Mucosa of stomach (tissue), 1 donor: ENCODE data around the gene DCX.

Experiments
- H3K27me3 ChIP-seq: one replicate; pipeline ENCODE4 v1.7.0; 2013; ENCODE audit warnings: mild to moderate bottlenecking, low read length; ENCODE audit not compliant: control insufficient read depth, insufficient read depth
- H3K36me3 ChIP-seq: one replicate; pipeline ENCODE4 v1.7.0; 2013; ENCODE audit warnings: low read length; ENCODE audit not compliant: control insufficient read depth, insufficient read depth
- H3K4me1 ChIP-seq: one replicate; pipeline ENCODE4 v1.7.0; 2013; ENCODE audit warnings: mild to moderate bottlenecking, low read length; ENCODE audit not compliant: control insufficient read depth, insufficient read depth
- H3K4me3 ChIP-seq: one replicate; pipeline ENCODE4 v1.7.0; 2013; ENCODE audit warnings: low read length
- H3K9ac ChIP-seq: one replicate; pipeline ENCODE4 v1.7.0; 2013; ENCODE audit warnings: mild to moderate bottlenecking, low read length, moderate library complexity
- H3K9me3 ChIP-seq: one replicate; pipeline ENCODE4 v1.7.0; 2013; ENCODE audit warnings: mild to moderate bottlenecking, low read length, moderate library complexity; ENCODE audit not compliant: control insufficient read depth
- donor health status: Pancreatic carcinoma.

DCX gene

DNA sequence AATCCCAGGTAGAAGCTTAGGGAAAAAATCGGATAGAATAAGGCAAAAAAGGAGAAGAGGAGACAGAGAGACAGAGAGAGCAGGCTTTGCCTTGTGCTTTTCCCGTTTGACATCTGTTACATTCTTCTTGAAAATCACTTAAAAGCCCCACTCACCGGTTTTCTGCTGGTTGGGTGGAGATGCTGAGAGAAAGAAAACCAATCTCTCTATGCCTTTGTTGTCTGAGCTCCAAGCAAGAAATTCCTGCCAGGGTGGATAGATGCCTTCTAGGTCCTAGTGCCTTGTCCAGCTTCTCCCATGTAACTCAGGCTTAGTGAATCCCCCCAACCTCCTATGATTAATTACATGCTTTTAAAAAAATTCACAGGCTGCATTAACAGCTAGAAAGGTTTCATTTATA, at the start of gene DCX:
TSS of gene DCX (minus strand) at position 210 of the 400 bp plus-strand sequence. CDS start 1,794 bp downstream, outside the sequence.
- Histone ChIP-seq H3K36me3 (no peaks in the 10 kb centered on the region), H3K4me3 (no peak within 1 kb of the TSS), H3K9me3 (no peaks in the 10 kb centered on the region), H3K9ac (no peak within 1 kb of the TSS), H3K4me1 (no peaks in the 10 kb centered on the region), H3K27me3 (no peaks in the 10 kb centered on the region)

DNA sequence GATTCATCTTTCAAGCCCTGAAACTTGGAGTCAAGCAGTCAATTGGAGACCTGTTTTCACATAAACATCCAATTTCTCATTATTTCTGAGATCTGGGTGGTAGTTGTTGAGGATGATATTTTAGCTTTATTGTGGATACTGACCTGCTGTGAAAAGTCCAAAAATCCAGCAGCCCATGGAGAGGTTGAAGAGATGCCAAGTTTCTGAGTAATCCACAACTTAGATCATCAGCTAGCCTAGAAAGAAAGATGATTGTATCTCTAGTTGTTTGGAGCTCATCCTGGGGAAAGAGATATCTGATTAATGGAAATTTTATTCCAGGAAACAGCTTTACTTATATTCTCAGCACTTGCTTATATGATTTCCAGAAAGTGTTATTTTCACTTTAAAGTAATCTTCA, 48.6 kb upstream of the DCX start:
- H3K27me3 ChIP-seq = no peaks in the 10 kb centered on the region
- no peaks in the 10 kb centered on the region for H3K36me3 ChIP-seq

DNA sequence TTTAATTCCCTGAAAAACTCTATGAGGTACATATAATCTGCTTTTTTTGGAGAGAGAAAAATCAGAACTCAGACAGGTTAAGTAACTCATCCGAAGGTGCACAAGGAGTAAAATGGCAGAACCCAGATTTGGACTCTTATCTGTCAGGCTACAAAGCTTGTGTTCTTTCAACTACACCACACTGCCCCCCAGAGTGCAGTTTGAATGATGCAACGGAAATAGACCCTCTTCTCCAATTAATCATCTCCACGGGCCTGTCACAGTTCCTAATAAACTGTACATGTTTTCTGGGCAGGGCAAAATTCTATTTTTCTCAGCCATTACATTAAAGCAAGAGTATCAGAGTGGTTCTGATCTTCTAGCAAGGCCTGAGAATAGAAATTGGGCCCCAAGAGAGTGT, 35.3 kb upstream of the DCX start:
- no peaks in the 10 kb centered on the region for H3K4me1 ChIP-seq
- H3K9me3 ChIP-seq = no peaks in the 10 kb centered on the region
- H3K9ac ChIP-seq = no peak overlapping the region
- H3K27me3 ChIP-seq = no peaks in the 10 kb centered on the region
- H3K4me3 ChIP-seq = no peak overlapping the region
- no peaks in the 10 kb centered on the region for H3K36me3 ChIP-seq

More for the DNA sequence above, 48.6 kb upstream of the DCX start:
- Histone ChIP-seq H3K4me1 (no peaks in the 10 kb centered on the region), H3K4me3 (no peak overlapping the region), H3K9me3 (no peaks in the 10 kb centered on the region), H3K9ac (no peak overlapping the region)

DNA sequence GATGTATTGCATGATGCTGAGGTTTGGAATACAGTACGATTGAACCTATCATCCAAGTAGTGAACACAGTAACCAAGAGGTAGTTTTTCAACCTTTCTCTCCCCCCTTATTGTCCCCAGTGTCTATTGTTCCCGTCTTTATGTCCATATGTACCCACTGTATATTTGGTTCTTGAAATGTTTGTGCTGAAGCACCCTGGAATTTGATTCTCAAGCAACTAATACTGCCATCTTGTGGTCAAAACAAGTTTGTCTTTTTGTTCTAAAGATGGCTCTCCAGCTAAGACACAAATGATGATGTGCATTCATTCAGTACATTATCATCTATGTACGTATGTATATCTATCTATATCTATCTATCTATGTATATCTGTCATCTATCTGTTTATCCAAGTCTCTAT, 33.5 kb upstream of the DCX start:
- Histone ChIP-seq H3K36me3 (no peaks in the 10 kb centered on the region), H3K4me3 (no peak overlapping the region), H3K27me3 (no peaks in the 10 kb centered on the region), H3K9me3 (no peaks in the 10 kb centered on the region), H3K4me1 (no peaks in the 10 kb centered on the region), H3K9ac (no peak overlapping the region)

DNA sequence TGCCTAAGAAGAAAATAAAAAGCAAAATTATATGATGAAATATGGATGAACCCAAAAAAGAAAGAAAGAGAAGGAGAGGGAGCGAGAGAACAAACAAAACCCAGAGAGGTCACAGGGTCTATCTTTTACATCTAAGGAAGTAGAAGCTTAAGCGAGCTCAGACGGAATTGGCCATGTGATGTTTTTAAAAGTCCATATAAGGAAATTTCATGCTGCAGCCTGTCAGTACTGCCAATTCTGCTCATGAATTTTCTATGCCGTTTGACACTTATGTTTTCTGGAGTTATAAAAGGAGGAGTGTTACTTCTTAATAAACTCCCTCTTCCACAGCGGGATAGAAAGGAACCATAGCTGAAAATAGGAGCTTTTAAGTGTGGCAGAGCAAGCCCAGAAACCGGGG, 32.9 kb upstream of the DCX start:
- Histone ChIP-seq H3K36me3 (no peaks in the 10 kb centered on the region), H3K4me3 (no peak overlapping the region), H3K9me3 (no peaks in the 10 kb centered on the region), H3K4me1 (no peaks in the 10 kb centered on the region), H3K27me3 (no peaks in the 10 kb centered on the region), H3K9ac (no peak overlapping the region)

DNA sequence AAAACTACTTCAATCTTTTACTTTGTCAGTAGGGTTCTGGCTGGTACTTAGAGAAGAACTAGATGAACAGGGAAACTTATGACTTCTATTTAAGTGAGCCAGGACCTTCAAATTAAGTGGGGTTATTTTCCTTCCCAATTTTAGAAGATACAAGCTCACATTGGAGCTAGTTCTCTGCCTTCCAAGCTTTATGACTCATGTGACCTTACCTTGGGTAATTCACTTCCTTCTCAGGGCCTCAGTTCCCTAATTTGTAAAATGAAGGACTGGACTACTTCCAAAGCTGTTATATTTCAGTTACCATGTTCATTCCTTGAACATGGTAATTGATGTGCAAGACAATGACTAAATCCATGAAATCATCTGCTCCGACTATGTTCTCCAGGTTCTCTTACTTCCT, 32.0 kb upstream of the DCX start:
- H3K36me3 ChIP-seq = no peaks in the 10 kb centered on the region
- H3K9me3 ChIP-seq = no peaks in the 10 kb centered on the region
- H3K4me1 ChIP-seq = no peaks in the 10 kb centered on the region
- no peak overlapping the region for H3K9ac ChIP-seq
- H3K27me3 ChIP-seq = no peaks in the 10 kb centered on the region
- H3K4me3 ChIP-seq = no peak overlapping the region

DNA sequence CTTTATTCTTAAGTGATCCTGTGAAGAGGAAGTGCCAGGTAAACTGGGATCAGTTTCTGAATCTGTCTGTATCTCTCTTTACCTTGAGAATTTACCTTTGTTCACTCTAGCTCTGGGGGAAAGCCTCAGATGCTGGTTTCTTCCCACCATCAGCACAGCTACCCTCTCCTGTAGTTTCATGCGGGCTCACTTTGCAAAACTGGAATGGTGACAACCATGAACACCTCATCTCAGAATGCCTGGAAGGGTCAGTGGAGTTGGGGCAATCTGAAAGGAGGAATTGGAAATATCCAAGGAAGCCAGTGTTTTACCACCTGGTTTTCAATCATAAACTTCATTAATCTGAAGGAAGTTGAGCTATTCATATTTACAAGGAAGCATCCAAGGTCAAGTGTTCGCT, 30.8 kb upstream of the DCX start:
- no peak overlapping the region for H3K9ac ChIP-seq
- H3K4me3 ChIP-seq = no peak overlapping the region
- no peaks in the 10 kb centered on the region for H3K36me3 ChIP-seq
- no peaks in the 10 kb centered on the region for H3K27me3 ChIP-seq
- H3K9me3 ChIP-seq = no peaks in the 10 kb centered on the region
- no peaks in the 10 kb centered on the region for H3K4me1 ChIP-seq

DNA sequence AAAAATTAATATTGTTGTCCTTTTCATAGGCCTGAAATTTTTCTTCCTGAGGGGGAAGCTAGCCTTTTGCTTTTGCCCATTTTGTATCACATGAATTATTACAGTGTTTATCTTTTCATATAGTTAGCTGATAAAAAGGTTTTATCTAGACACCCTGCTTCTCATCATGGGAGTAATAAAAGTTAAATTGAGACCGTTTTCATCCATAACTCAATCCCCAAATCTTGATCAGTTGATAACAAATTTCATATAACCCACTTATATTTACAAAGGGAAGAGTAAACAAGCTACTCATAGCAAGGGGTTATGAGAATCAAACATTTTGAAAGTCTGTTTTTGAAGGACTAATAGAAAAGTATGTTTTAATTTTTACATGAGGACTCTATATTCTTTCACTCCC, 23.5 kb upstream of the DCX start:
- H3K4me3 ChIP-seq = no peak overlapping the region
- H3K9ac ChIP-seq = no peak overlapping the region
- H3K9me3 ChIP-seq = no peaks in the 10 kb centered on the region
- no peaks in the 10 kb centered on the region for H3K27me3 ChIP-seq
- H3K36me3 ChIP-seq = no peaks in the 10 kb centered on the region
- no peaks in the 10 kb centered on the region for H3K4me1 ChIP-seq

DNA sequence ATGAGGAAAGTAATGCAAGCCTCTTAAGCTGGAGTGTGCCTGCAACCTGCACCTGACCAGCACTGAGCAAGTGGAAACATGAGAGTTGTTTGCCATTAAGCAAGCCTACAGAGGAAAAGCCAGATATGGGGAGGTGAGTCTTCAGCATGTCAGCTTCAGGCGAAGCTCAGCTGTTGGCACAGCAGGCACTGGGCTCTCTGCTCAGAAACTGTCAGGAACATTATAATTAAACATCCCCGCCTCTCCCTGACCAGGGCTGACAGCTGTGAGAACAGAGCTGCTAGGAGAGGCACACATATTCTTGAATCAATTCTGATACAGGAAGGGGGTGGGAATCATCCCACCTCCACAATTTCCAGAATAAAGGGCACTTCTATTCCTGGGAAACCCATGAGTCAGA, 19.0 kb upstream of the DCX start:
- no peaks in the 10 kb centered on the region for H3K4me1 ChIP-seq
- H3K27me3 ChIP-seq = no peaks in the 10 kb centered on the region
- no peaks in the 10 kb centered on the region for H3K36me3 ChIP-seq
- H3K9me3 ChIP-seq = no peaks in the 10 kb centered on the region
- no peak overlapping the region for H3K9ac ChIP-seq
- no peak overlapping the region for H3K4me3 ChIP-seq

DNA sequence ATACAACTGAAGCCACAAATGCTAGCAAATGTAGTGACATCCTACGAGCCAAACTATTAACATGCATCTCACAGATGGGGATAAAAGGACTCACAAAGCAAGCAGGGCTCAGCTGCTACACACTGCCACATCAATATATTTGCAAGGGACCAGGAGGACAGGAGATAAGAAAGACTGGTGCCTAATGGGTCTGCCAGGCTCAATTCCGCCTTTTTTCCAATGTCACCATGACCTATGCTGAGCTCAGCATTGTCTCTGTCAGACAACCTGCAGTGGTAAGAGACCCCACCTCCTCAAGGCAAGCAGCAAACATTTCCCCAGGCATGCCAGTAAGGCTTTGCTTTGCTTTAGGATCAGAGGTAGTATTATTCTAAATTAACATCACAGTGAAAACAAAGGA, 435 bp downstream of the DCX start:
- Histone ChIP-seq H3K9ac (no peak overlapping the region), H3K36me3 (no peaks in the 10 kb centered on the region), H3K27me3 (no peaks in the 10 kb centered on the region), H3K4me3 (no peak overlapping the region), H3K9me3 (no peaks in the 10 kb centered on the region), H3K4me1 (no peaks in the 10 kb centered on the region)

DNA sequence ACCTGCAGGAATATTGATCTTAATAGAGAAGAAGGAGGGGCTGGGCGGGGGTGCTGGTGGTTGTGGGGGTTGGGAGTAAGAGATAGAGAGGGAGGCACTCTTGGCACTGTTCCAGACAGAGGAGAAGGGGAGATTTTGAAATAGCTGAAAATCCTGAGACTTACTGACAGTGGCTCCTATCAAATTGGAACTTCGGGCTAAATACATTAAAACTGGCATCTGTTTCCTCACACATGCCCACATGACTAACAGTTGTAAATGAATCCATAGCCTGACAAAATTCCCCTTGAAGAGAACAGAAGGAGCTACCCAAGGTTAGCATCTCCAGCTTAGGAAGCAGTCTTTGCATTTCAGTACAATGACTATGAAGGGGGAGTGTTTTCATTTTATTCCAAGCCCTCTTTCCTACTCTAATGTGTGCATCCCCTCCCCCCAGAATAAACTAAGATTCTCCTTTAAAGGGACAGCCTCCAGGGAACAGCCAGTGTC, 1.4 kb downstream of the DCX start:
- H3K36me3 ChIP-seq = no peaks in the 10 kb centered on the region
- H3K4me1 ChIP-seq = no peaks in the 10 kb centered on the region
- H3K4me3 ChIP-seq = no peak overlapping the region
- H3K9me3 ChIP-seq = no peaks in the 10 kb centered on the region
- no peaks in the 10 kb centered on the region for H3K27me3 ChIP-seq
- no peak overlapping the region for H3K9ac ChIP-seq

DNA sequence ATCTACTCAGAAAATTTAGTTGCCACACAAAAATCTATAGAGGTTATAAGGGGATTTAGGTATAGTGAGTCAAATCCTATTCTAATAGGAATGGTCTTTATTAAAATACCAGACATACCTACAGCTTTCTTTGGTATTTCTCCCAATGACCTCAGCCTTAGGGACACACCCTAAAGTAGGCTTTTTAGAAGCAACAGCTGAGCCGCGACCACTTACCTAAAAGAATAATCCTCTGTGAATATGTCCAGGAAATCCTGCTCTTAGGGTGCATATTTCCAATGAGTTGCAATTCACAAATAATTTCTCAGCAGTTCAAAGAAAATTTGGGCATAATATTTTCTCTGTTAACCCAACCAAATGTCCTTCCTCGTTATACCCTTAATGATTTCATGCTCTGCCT, 2.7 kb downstream of the DCX start:
- Histone ChIP-seq H3K4me3 (no peak overlapping the region), H3K36me3 (no peaks in the 10 kb centered on the region), H3K9ac (no peak overlapping the region), H3K27me3 (no peaks in the 10 kb centered on the region), H3K4me1 (no peaks in the 10 kb centered on the region), H3K9me3 (no peaks in the 10 kb centered on the region)

DNA sequence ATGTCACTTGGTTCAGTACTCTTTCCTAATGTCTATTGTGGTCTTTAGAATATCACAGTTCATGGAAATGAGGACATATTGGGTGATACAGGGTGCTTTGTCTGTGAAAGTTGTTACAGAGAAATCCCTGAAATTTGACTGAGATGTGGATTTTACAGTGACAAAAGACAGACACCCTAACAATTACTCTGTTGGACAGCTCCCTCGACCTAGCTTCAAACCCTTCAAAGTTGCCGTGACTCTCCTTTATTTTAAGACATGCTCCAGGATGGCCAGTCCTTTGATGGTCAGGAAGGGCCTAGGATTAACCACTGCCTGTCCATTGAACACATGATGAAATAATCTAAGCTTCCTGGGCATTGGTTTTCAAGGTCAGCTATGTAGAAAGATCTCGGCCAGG, 4.0 kb downstream of the DCX start:
- no peaks in the 10 kb centered on the region for H3K36me3 ChIP-seq
- H3K9me3 ChIP-seq = no peaks in the 10 kb centered on the region
- H3K4me1 ChIP-seq = no peaks in the 10 kb centered on the region
- H3K4me3 ChIP-seq = no peak overlapping the region
- H3K9ac ChIP-seq = no peak overlapping the region
- no peaks in the 10 kb centered on the region for H3K27me3 ChIP-seq
